H1 (cell line): ENCODE data around the gene DAND5. TPM values are rescaled to one million over a fixed set of nuclear protein-coding genes. Genes with fewer than 3 reads are reported as not detected.

Source experiments
- CTCF ChIA-PET: fragments of 300-600 bp; sonication (Branson Sonifier 250); formaldehyde crosslinking; loops from one replicate; lab custom pipeline; 2021; ENCODE audit not compliant: partially characterized antibody; lab: Charles Lee
- POLR2A ChIA-PET: fragments of 300-600 bp; sonication (Branson Sonifier 250); formaldehyde crosslinking; loops from one replicate; lab custom pipeline; 2021; ENCODE audit warnings: inconsistent platforms; ENCODE audit not compliant: partially characterized antibody; lab: Charles Lee
- DNase-seq, 2 experiments: peaks; one replicate each; pipeline versions ENCODE4 v3.0.0 to v3.0.0-alpha.2; 2010 to 2022; ENCODE audit warnings: low spot score in 2 of 2, low read depth in 1 of 2, mixed read lengths in 1 of 2
- FAIRE-seq: peaks from 2 replicates; lab custom pipeline; 2011; peaks lifted over from hg19 to GRCh38; lab: Jason Lieb, UNC
- H2AFZ ChIP-seq: 2 replicates; pipeline ENCODE4 v1.8.1; 2012; ENCODE audit warnings: low read length, inconsistent platforms
- H2AK5ac ChIP-seq: 2 replicates; pipeline ENCODE4 v1.6.1; 2013; ENCODE audit warnings: low read depth, low read length
- H2BK120ac ChIP-seq: replicated peaks from 2 replicates; pipeline ENCODE3; 2013; ENCODE audit warnings: low read depth, low read length, inconsistent platforms
- H2BK12ac ChIP-seq: 2 replicates; pipeline ENCODE4 v1.6.1; 2013; ENCODE audit warnings: low read depth, low read length
- H2BK15ac ChIP-seq: 2 replicates; pipeline ENCODE4 v1.6.1; 2013; ENCODE audit warnings: low read length
- H2BK20ac ChIP-seq: 2 replicates; pipeline ENCODE4 v1.6.1; 2013; ENCODE audit warnings: low read length
- H2BK5ac ChIP-seq: 2 replicates; pipeline ENCODE4 v1.6.1; 2013; ENCODE audit warnings: low read depth, low read length
- H3K14ac ChIP-seq: 2 replicates; pipeline ENCODE4 v1.6.1; 2013; ENCODE audit warnings: inconsistent platforms; ENCODE audit not compliant: insufficient read length
- H3K18ac ChIP-seq: 2 replicates; pipeline ENCODE4 v1.6.1; 2013; ENCODE audit warnings: low read length; ENCODE audit errors: extremely low read depth
- H3K23ac ChIP-seq: 2 replicates; pipeline ENCODE4 v1.6.1; 2013; ENCODE audit warnings: inconsistent platforms; ENCODE audit not compliant: insufficient read length
- H3K23me2 ChIP-seq: 2 replicates; pipeline ENCODE4 v1.6.1; 2013; ENCODE audit warnings: low read depth, low read length
- H3K27ac ChIP-seq: 2 replicates; pipeline ENCODE4 v1.6.1; 2011; ENCODE audit warnings: low read depth, low read length, inconsistent platforms
- H3K27me3 ChIP-seq, 4 experiments: replicated peaks in 1 of 4; 1 replicate in 1 of 4; 2 replicates in 3 of 4; pipeline versions ENCODE4 v1.6.1 to v1.8.1; 2011 to 2013; ENCODE audit warnings: low read length in 3 of 4, mild to moderate bottlenecking in 3 of 4, inconsistent platforms in 2 of 4, mixed read lengths in 2 of 4, moderate library complexity in 1 of 4; ENCODE audit not compliant: control insufficient read depth in 3 of 4, insufficient read depth in 3 of 4; ENCODE audit errors: extremely low read depth in 1 of 4
- H3K36me3 ChIP-seq, 4 experiments: 2 replicates each; pipeline versions ENCODE4 v1.6.1 to v1.8.1; 2011 to 2013; ENCODE audit warnings: mild to moderate bottlenecking in 4 of 4, low read length in 3 of 4, moderate library complexity in 2 of 4, control low read depth in 1 of 4, inconsistent platforms in 1 of 4; ENCODE audit not compliant: insufficient read depth in 4 of 4, control insufficient read depth in 2 of 4
- H3K4ac ChIP-seq: replicated peaks from 2 replicates; pipeline ENCODE3; 2013; ENCODE audit warnings: low read length, low read depth, mixed read lengths, inconsistent platforms; ENCODE audit not compliant: insufficient read length
- H3K4me1 ChIP-seq, 4 experiments: replicated peaks in 1 of 4; 1 replicate in 1 of 4; 2 replicates in 3 of 4; pipeline versions ENCODE4 v1.6.1 to v1.8.1; 2011 to 2013; ENCODE audit warnings: low read length in 3 of 4, inconsistent platforms in 2 of 4, mixed read lengths in 1 of 4; ENCODE audit not compliant: insufficient read depth in 4 of 4, control insufficient read depth in 3 of 4
- H3K4me2 ChIP-seq, 2 experiments: 2 replicates each; pipeline versions ENCODE4 v1.6.1 to v1.8.1; 2011 to 2013; ENCODE audit warnings: low read depth in 2 of 2, low read length in 2 of 2, control low read depth in 1 of 2, inconsistent platforms in 1 of 2, mild to moderate bottlenecking in 1 of 2; ENCODE audit not compliant: insufficient read depth in 1 of 2
- H3K4me3 ChIP-seq, 4 experiments: fragments of 200-600, 300-600 bp in 1 of 4; sonication (generic), shearing (Covaris generic), sonication (Bioruptor Twin) in 1 of 4; 2 replicates each; pipeline versions ENCODE4 v1.5.1 to v1.8.1; 2011 to 2016; ENCODE audit warnings: low read length in 4 of 4, low read depth in 3 of 4, control low read depth in 2 of 4, inconsistent platforms in 2 of 4, mild to moderate bottlenecking in 2 of 4, mixed read lengths in 1 of 4, moderate library complexity in 1 of 4; ENCODE audit not compliant: insufficient read depth in 2 of 4; ENCODE audit errors: extremely low read depth in 1 of 4
- H3K56ac ChIP-seq: replicated peaks from 2 replicates; pipeline ENCODE3; 2013; ENCODE audit warnings: low read depth, mild to moderate bottlenecking, mixed read lengths, low read length, inconsistent platforms; ENCODE audit not compliant: insufficient read length
- H3K79me1 ChIP-seq: 2 replicates; pipeline ENCODE4 v1.6.1; 2013; ENCODE audit warnings: low read depth, low read length, control low read depth
- H3K79me2 ChIP-seq, 2 experiments: 2 replicates each; pipeline versions ENCODE4 v1.6.1 to v1.8.1; 2012 to 2013; ENCODE audit warnings: low read length in 2 of 2, mild to moderate bottlenecking in 2 of 2, inconsistent platforms in 1 of 2; ENCODE audit not compliant: insufficient read depth in 2 of 2, control insufficient read depth in 1 of 2
- H3K9ac ChIP-seq, 4 experiments: replicated peaks in 1 of 4; 1 replicate in 1 of 4; 2 replicates in 3 of 4; pipeline versions ENCODE4 v1.6.1 to v1.8.1; 2011 to 2013; ENCODE audit warnings: low read depth in 3 of 4, low read length in 3 of 4, control low read depth in 2 of 4, mild to moderate bottlenecking in 2 of 4, moderate library complexity in 2 of 4, inconsistent platforms in 1 of 4; ENCODE audit errors: extremely low read depth in 1 of 4
- H3K9me3 ChIP-seq, 2 experiments: 2 replicates each; pipeline versions ENCODE4 v1.6.1 to v1.8.1; 2012 to 2013; ENCODE audit warnings: mild to moderate bottlenecking in 2 of 2, moderate library complexity in 2 of 2, control low read depth in 1 of 2, inconsistent platforms in 1 of 2, low read depth in 1 of 2, low read length in 1 of 2, mixed read lengths in 1 of 2; ENCODE audit not compliant: insufficient read depth in 2 of 2
- H4K20me1 ChIP-seq, 2 experiments: replicated peaks in 1 of 2; 2 replicates each; pipeline versions ENCODE3 to v1.8.1; 2011 to 2013; ENCODE audit warnings: inconsistent platforms in 2 of 2, low read length in 2 of 2, mild to moderate bottlenecking in 1 of 2; ENCODE audit not compliant: insufficient read depth in 2 of 2, control insufficient read depth in 1 of 2
- H4K5ac ChIP-seq: 2 replicates; pipeline ENCODE4 v1.6.1; 2013; ENCODE audit warnings: low read length, low read depth, mixed read lengths, inconsistent platforms; ENCODE audit not compliant: insufficient read length
- H4K8ac ChIP-seq: 2 replicates; pipeline ENCODE4 v1.8.0; 2013; ENCODE audit warnings: mild to moderate bottlenecking, moderate library complexity, low read length, inconsistent platforms; ENCODE audit not compliant: insufficient read depth; ENCODE audit errors: extremely low read depth
- H4K91ac ChIP-seq: replicated peaks from 2 replicates; pipeline ENCODE3; 2013; ENCODE audit warnings: low read length, mixed read lengths, inconsistent platforms; ENCODE audit not compliant: insufficient read length
- HDAC2 ChIP-seq, 2 experiments: fragments of 300-600 bp in 1 of 2; sonication (generic) in 1 of 2; IDR thresholded peaks; 2 replicates each; pipeline ENCODE4 v1.6.1; 2011 to 2012; ENCODE audit warnings: low read depth in 2 of 2, low read length in 2 of 2, mild to moderate bottlenecking in 2 of 2, moderate library complexity in 2 of 2, borderline replicate concordance in 1 of 2, inconsistent platforms in 1 of 2
- KDM1A ChIP-seq: fragments of 200-600, 300-600 bp; sonication (generic); IDR thresholded peaks from 2 replicates; pipeline ENCODE4 v1.7.1; 2016; ENCODE audit warnings: mild to moderate bottlenecking, low read length, borderline replicate concordance
- KDM5A ChIP-seq: fragments of 200-600 bp; IDR thresholded peaks from 2 replicates; pipeline ENCODE4 v1.7.1; 2012; ENCODE audit warnings: mild to moderate bottlenecking, low read length, inconsistent platforms, mixed read lengths
- POLR2AphosphoS5 ChIP-seq: IDR thresholded peaks from 2 replicates; pipeline ENCODE4 v1.6.1; 2011; ENCODE audit warnings: low read depth, low read length
- RAD21 ChIP-seq, 2 experiments: IDR thresholded peaks in 1 of 2; conservative IDR thresholded peaks in 1 of 2; 2 replicates each; pipeline ENCODE4 v1.6.1; 2011; ENCODE audit warnings: low read depth in 2 of 2, low read length in 2 of 2, improper control_type of control experiment in 1 of 2, inconsistent platforms in 1 of 2, mild to moderate bottlenecking in 1 of 2, moderate library complexity in 1 of 2
- RNF2 ChIP-seq: fragments of 200-900, 300-1000 bp; sonication (generic); IDR thresholded peaks from 2 replicates; pipeline ENCODE4 v1.7.1; 2016; ENCODE audit warnings: borderline replicate concordance, low read depth, mild to moderate bottlenecking, antibody characterized with exemption, low read length; ENCODE audit not compliant: poor library complexity, severe bottlenecking; ENCODE audit errors: missing control alignments
- SP1 ChIP-seq: IDR thresholded peaks from 2 replicates; pipeline ENCODE4 v1.6.1; 2011; ENCODE audit warnings: low read depth, low read length
- TAF7 ChIP-seq: optimal IDR thresholded peaks from 2 replicates; pipeline ENCODE3; 2011; ENCODE audit warnings: low read depth, mild to moderate bottlenecking, inconsistent platforms, low read length, moderate library complexity, borderline replicate concordance
- TCF12 ChIP-seq: IDR thresholded peaks from 2 replicates; pipeline ENCODE4 v1.6.1; 2011; ENCODE audit warnings: low read depth, mild to moderate bottlenecking, low read length
- TEAD4 ChIP-seq: IDR thresholded peaks from 2 replicates; pipeline ENCODE4 v1.6.1; 2012; ENCODE audit warnings: low read depth, low read length, inconsistent platforms, mixed read lengths
- WGBS, 2 experiments: shearing (Covaris generic) in 1 of 2; methylation state at CpG; one replicate each; pipeline versions ENCODE4 v1.1.6 to v1.1.7; 2013 to 2015; ENCODE audit warnings: low lambda C conversion rate in 2 of 2, mixed read lengths in 2 of 2, inconsistent platforms in 1 of 2, low coverage in 1 of 2, missing lambda C conversion rate in 1 of 2; ENCODE audit not compliant: insufficient replicate concordance in 2 of 2, insufficient coverage in 1 of 2, insufficient read length in 1 of 2; ENCODE audit errors: extremely low coverage in 1 of 2, missing lambda C conversion rate in 1 of 2; 5-methylcytosine and 5-hydroxymethylcytosine counted together
- polyA plus RNA-seq, 7 experiments: library from polyadenylated mRNA; depleted of rRNA in 3 of 7; stranded (reverse) in 5 of 7; unstranded in 2 of 7; fragments of >200 nt in 5 of 7; fragments of 200-250 nt in 2 of 7; gene quantifications; 1 replicate in 5 of 7; 2 replicates in 1 of 7; 4 replicates in 1 of 7; pipeline versions ENCODE4 v1.2.1 to v1.2.3, GENCODE V29; 2011 to 2013; ENCODE audit warnings: missing spikeins in 2 of 7, mixed read lengths in 2 of 7
- total RNA-seq: library from RNA; stranded (reverse); fragmentation: NEBNext Ultra II Directional; extraction: Animal tissue kit (Norgen Biotek cat#: 25700); gene quantifications from 2 replicates; pipeline ENCODE4 v1.2.1, GENCODE V29; 2021

The DAND5 gene
- total and polyA plus RNA-seq, 2 of the 8 experiments (the other 6 are each of a cell fraction or from before 2014, with no cell fraction given) = 0.14 to 0.17 TPM

GRCh38 chr19:12943437-12944044, 25.8 kb upstream of the DAND5 start:
- Histone ChIP-seq H4K91ac (no peak overlapping the region), H3K23me2 (peaks cover 5% of the 10 kb centered on the region; the same call in 1 of the 2 replicates), H3K4ac (no peak overlapping the region), H3K27ac (peak overlapping the region; percentile 50; the same call in 1 of the 2 replicates), H4K20me1 (peaks cover 12 to 18% of the 10 kb centered on the region in 2 experiments), H3K4me2 (no peak overlapping the region; a peak in 1 of 4 replicates), H3K27me3 (no peaks in the 10 kb centered on the region), H2BK120ac (no peak overlapping the region), H3K56ac (no peak overlapping the region), H2AFZ (no peak overlapping the region), H3K14ac (no peak overlapping the region), H3K36me3 (peaks cover 25 to 67% (median 47%) of the 10 kb centered on the region in 4 experiments), H3K9ac (no peak overlapping the region; a peak in 1 of 7 replicates), H2BK5ac (no peak overlapping the region), H3K23ac (no peak overlapping the region), H3K18ac (no peak overlapping the region), H3K79me2 (peaks cover 13 to 44% of the 10 kb centered on the region in 2 experiments), H4K5ac (no peak overlapping the region), H2BK12ac (no peak overlapping the region), H4K8ac (no peak overlapping the region), H2BK15ac (no peak overlapping the region), H3K4me3 (no peak overlapping the region), H3K79me1 (peaks cover 2% of the 10 kb centered on the region; the same call in 1 of the 2 replicates), H2BK20ac (no peak overlapping the region), H2AK5ac (peak overlapping the region; percentile 53; the same call in 1 of the 2 replicates), H3K9me3 (no peaks in the 10 kb centered on the region), H3K4me1 (peaks cover 0 to 13% (median 5%) of the 10 kb centered on the region in 4 experiments; a peak in 4 of 7 replicates)
- ChIA-PET CTCF (no interaction called here), POLR2A (interaction anchor here (0.6 to 3.4 kb wide), 8 partner anchors 9 to 169 kb away, joined by 3 to 18 read pairs (median 6); partner anchors contain the start of gene FARSA)
- no peak for FAIRE-seq
- no peak for DNase-seq
- WGBS, 2 experiments = 95% methylated on average over 17 of the region's 18 CpGs; no CpG with 5 or more reads in 1 of the 2 experiments
- no peak for TF ChIP-seq TCF12
- no peak for TF ChIP-seq KDM5A
- TF ChIP-seq HDAC2 (IDR thresholded peaks at IDR 0.05; ENCODE audit: borderline replicate concordance in 1 of 2, low read depth in 2 of 2, low read length in 2 of 2) = no peak
- no peak for TF ChIP-seq TEAD4
- TF ChIP-seq RAD21 (IDR thresholded peaks at IDR 0.05 in 1 of 2, conservative IDR thresholded peaks at IDR 0.05 in 1 of 2; ENCODE audit: low read depth in 2 of 2, low read length in 2 of 2) = no peak
- no peak for TF ChIP-seq TAF7
- TF ChIP-seq RNF2 = no peak
- TF ChIP-seq POLR2AphosphoS5 = 0 out of 2 replicates have a peak, but pooled peaks have one; percentile 8
- no peak for TF ChIP-seq KDM1A
- peak; percentile 39; the same call in 1 of the 2 replicates for TF ChIP-seq SP1
